Osteocyte (in vitro differentiated cells): ENCODE results near the gene ZFAND2A. TPM values are rescaled to one million over a fixed set of nuclear protein-coding genes. Genes with fewer than 3 reads are reported as not detected.
A peak's percentile ranks its signal among the peaks of the same experiment; 100 is the strongest.

Source experiments
- DNase-seq: peaks from one replicate; pipeline ENCODE4 v3.0.0; 2021; ENCODE audit warnings: mixed read lengths; ENCODE audit not compliant: unreplicated experiment; ENCODE audit errors: extremely low spot score
- H3K27ac Mint-ChIP-seq: one replicate; pipeline ENCODE4 v1.8.0; 2021; ENCODE audit warnings: mild to moderate bottlenecking, mixed read lengths; ENCODE audit not compliant: unreplicated experiment
- H3K27me3 Mint-ChIP-seq: one replicate; pipeline ENCODE4 v1.8.0; 2021; ENCODE audit warnings: mixed read lengths; ENCODE audit not compliant: unreplicated experiment
- H3K36me3 Mint-ChIP-seq: one replicate; pipeline ENCODE4 v1.8.0; 2021; ENCODE audit warnings: mixed read lengths; ENCODE audit not compliant: unreplicated experiment
- H3K4me1 Mint-ChIP-seq: one replicate; pipeline ENCODE4 v1.8.0; 2021; ENCODE audit warnings: mixed read lengths; ENCODE audit not compliant: unreplicated experiment
- H3K4me3 Mint-ChIP-seq: one replicate; pipeline ENCODE4 v1.8.0; 2021; ENCODE audit warnings: mild to moderate bottlenecking, moderate library complexity, mixed read lengths; ENCODE audit not compliant: unreplicated experiment
- H3K9me3 Mint-ChIP-seq: one replicate; pipeline ENCODE4 v1.8.0; 2021; ENCODE audit warnings: mixed read lengths; ENCODE audit not compliant: unreplicated experiment
- total RNA-seq: library from RNA; stranded (reverse); gene quantifications from 2 replicates; pipeline ENCODE4 v1.2.1, GENCODE V29; 2021
- TF ChIP-seq, protein P1 (sequence below): fragments of 200-600 bp; sonication (generic); IDR thresholded peaks from 2 replicates; pipeline ENCODE4 v1.5.0; 2021; ENCODE audit warnings: antibody characterized with exemption, mild to moderate bottlenecking, moderate library complexity

The ZFAND2A gene
- total RNA-seq, 1 donor from 2014 or later, result 18.3 TPM

DNA sequence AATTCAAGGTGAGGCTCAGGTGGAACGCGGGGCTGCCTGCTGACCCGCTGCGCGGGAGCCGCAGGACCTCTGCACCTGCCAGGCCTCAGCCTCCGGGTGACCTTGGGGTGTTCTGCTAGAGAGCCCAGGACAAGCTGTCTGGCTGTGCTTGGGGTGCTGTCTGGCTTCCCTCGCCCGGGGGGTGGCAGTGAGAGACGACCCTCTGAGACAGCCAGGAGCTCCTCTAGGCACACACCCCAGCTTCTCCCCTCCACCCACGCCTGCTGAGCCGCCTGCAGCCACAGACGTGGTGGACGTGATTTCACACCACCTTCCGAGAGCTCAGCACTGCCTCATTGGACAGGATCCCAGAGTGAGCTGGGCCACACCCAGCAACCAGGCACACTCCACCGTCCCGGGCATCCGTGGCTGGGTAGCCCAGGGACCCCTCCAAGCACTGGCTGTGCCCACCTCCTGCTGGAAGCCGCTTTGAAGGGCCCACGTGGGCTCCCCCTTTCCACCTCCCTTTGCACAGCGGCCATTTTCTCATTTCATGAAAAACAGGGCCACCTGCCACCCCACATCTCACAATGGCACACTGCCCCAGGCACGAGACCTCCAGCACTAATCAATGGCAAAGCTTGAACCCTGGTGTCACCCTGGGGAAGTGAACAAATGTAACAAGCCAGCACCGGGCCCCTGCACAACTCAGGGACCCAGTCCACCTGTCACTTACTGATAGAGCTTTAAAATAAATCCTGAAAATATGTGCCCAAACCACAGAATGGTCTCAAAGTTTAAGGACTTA is 35.0 kb downstream of the ZFAND2A start:
- DNase-seq, result no peak
- TF ChIP-seq, protein P1, sequence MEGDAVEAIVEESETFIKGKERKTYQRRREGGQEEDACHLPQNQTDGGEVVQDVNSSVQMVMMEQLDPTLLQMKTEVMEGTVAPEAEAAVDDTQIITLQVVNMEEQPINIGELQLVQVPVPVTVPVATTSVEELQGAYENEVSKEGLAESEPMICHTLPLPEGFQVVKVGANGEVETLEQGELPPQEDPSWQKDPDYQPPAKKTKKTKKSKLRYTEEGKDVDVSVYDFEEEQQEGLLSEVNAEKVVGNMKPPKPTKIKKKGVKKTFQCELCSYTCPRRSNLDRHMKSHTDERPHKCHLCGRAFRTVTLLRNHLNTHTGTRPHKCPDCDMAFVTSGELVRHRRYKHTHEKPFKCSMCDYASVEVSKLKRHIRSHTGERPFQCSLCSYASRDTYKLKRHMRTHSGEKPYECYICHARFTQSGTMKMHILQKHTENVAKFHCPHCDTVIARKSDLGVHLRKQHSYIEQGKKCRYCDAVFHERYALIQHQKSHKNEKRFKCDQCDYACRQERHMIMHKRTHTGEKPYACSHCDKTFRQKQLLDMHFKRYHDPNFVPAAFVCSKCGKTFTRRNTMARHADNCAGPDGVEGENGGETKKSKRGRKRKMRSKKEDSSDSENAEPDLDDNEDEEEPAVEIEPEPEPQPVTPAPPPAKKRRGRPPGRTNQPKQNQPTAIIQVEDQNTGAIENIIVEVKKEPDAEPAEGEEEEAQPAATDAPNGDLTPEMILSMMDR, result no peak
- peak overlapping the region; percentile 52 for H3K27ac Mint-ChIP-seq
- H3K27me3 Mint-ChIP-seq, result no peaks in the 10 kb centered on the region
- H3K4me1 Mint-ChIP-seq, result peaks cover 43% of the 10 kb centered on the region
- peaks cover 7% of the 10 kb centered on the region for H3K36me3 Mint-ChIP-seq
- no peaks in the 10 kb centered on the region for H3K9me3 Mint-ChIP-seq
- H3K4me3 Mint-ChIP-seq, result no peak overlapping the region

GRCh38 chr7:1124164-1124563 is 35.8 kb downstream of the ZFAND2A start:
- Mint-ChIP-seq H3K27ac (peak overlapping the region; percentile 83), H3K36me3 (peaks cover 7% of the 10 kb centered on the region)

DNA sequence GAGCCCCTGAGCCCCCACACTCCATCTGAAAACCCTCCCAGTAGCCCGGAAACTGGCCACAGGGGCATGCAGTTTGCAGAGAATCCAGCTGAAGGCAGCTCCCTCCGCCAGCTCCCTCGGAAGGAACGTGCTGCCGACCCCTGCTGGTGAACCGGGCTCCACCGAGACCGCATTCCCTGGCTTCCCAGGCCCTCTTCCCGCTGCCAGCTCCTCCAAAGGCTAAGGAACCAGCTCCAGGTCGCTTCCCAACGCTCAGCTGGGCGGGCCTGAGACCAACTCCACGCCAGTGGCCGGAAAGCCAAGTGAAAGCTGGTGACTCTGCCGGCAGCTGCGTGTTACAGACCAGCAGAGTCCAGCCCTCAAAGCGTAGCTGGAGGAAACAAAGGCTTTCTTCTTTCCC is 36.3 kb downstream of the ZFAND2A start:
- Mint-ChIP-seq H3K27me3 (no peaks in the 10 kb centered on the region), H3K4me1 (peaks cover 43% of the 10 kb centered on the region), H3K27ac (peak overlapping the region; percentile 83), H3K36me3 (peaks cover 7% of the 10 kb centered on the region), H3K4me3 (peak overlapping the region; percentile 26), H3K9me3 (no peaks in the 10 kb centered on the region)
- DNase-seq, result no peak
- TF ChIP-seq, protein P1, result peak; percentile 74

More at GRCh38 chr7:1124164-1124563, 35.8 kb downstream of the ZFAND2A start:
- Mint-ChIP-seq H3K9me3 (no peaks in the 10 kb centered on the region), H3K27me3 (no peaks in the 10 kb centered on the region), H3K4me1 (peaks cover 43% of the 10 kb centered on the region), H3K4me3 (peak overlapping the region; percentile 26)
- TF ChIP-seq, protein P1, result no peak
- DNase-seq, result no peak

DNA sequence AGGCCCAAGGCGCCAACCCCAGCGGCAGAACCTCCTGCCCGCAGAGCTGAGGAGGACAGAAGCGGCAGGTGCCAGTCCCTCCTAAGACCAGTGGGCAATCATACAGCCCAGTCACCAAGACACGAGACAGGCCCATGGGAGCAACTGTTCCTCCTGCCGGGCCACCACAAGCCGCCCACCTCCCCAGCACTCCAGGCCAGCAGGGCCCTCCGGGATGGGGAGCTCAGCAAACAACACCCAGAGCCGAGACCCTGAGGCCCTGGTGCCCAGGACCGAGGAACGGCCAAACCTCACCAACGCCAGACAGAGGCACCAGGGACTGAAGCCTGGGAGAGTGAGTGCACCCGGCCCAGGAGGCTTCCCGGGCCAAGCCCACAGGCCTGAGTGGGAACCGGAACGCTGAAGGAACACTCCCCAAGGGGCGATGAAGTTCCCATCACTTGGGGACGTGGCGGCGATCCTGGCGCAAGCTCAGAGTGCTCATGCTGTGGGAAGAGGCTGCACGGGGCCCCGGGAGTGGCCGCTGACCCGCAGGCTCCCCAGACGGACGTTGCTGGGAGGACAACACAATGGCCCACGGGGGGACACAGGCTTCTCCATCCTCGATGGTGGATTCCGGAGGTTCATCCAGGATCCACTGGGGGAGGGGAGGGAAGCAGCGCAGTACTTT is 37.0 kb downstream of the ZFAND2A start:
- TF ChIP-seq, protein P1, result no peak
- no peak for DNase-seq
- peak overlapping the region; percentile 83 for H3K27ac Mint-ChIP-seq
- peaks cover 7% of the 10 kb centered on the region for H3K36me3 Mint-ChIP-seq
- H3K27me3 Mint-ChIP-seq, result no peaks in the 10 kb centered on the region
- peaks cover 43% of the 10 kb centered on the region for H3K4me1 Mint-ChIP-seq
- H3K4me3 Mint-ChIP-seq, result no peak overlapping the region
- H3K9me3 Mint-ChIP-seq, result no peaks in the 10 kb centered on the region
